ENCODE results near the gene ZNF892.
"Not testable (repeated sequence)": the region's sequence is repeated elsewhere in the genome, so short reads cannot be mapped to it uniquely, and the experiment has no call there.

Gene ZNF892

GRCh38 chr2:95231723-95232122 is 24.4 kb downstream of the ZNF892 start:
- peak; percentile 80 for DNase-seq (ENCODE audit: low spot score)

- no peak for DNase-seq (ENCODE audit: low spot score)
Measured at GRCh38 chr2:95232232-95232631, 24.9 kb downstream of the ZNF892 start.

DNA sequence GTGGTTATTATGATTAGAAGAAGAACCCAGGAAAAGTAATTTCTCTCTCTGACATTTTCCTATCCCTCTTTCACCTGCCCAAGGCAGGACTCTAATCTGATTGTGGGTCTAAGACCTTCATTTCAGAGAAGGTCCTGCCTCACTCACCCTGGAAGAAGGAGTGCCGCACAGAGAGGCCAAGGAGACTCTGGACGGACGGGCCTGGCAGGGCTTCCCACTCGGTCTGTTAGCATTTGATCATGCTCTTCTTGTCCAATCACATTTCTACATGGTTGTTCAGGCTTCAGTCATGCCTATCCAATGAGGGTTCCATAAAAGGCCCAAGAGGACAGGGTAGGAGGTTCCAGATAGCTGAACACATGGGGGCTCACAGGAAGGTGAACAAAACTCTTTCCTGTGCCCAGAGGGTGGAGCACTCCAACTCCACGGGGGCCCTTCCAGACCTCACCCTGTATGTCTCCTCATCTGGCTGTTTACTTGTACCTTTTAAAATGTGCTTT is 27.0 kb downstream of the ZNF892 start:
- DNase-seq (ENCODE audit: low spot score): no peak

DNA sequence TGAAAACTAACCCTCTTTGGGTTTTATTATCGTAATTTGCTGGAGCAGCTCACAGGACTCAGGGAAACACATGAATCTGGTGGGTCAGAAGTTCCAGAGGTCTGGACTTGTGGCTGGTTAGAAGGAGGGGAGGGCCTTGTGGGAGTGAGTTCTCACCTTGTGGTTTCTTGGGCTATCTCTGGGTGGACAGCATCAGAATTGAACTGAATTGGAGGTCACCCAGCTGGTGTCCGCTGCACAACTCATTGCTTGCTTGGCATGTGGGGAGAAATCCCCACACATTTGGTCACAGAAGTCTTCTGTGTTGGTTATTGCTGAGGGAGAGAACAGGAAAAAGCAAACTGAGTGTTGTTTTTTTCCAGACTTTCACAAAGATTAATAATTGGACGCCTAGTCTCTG is 27.5 kb downstream of the ZNF892 start:
- no peak for DNase-seq (ENCODE audit: low spot score)

DNA sequence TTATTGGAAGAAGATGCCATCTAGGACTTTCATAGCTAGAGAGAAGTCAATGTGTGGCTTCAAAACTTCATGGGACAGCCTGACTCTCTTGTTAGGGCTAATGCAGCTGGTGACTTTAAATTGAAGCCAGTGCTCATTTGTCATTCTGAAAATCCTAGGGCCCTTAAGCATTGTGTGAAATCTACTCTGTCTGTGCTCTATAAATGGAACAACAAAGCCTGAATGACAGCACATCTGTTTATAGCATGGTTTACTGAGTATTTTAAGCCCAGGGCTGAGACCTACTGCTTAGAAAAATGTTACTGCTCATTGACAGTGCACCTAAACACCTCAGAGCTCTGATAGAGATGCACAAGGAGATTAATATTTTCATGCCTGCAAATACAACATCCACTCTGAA is 30.8 kb downstream of the ZNF892 start:
- no peak for DNase-seq (ENCODE audit: low spot score)

GRCh38 chr2:95240091-95240490 is 32.8 kb downstream of the ZNF892 start:
- DNase-seq (ENCODE audit: low spot score): no peak

- DNase-seq (ENCODE audit: low spot score): no peak
Measured at GRCh38 chr2:95240556-95240955, 33.2 kb downstream of the ZNF892 start.

GRCh38 chr2:95242084-95242483 is 34.8 kb downstream of the ZNF892 start:
- not testable (repeated sequence) for DNase-seq (ENCODE audit: low spot score)

All from RKO (cell line).